Measurements from ENCODE around the gene FAM185A. TPM values are rescaled to one million over a fixed set of nuclear protein-coding genes. Genes with fewer than 3 reads are reported as not detected.

The FAM185A gene
- total RNA-seq, 4 donors from 2014 or later, result 7.1 to 16.1 (median 11.7) TPM

GRCh38 chr7:102823390-102824119, 74.8 kb downstream of the FAM185A start:
- no peak for TF ChIP-seq CTCF (IDR thresholded peaks at IDR 0.05)
- DNase-seq (ENCODE audit: low spot score), result no peak
- ATAC-seq (ENCODE audit: low FRiP score), result no peak

DNA sequence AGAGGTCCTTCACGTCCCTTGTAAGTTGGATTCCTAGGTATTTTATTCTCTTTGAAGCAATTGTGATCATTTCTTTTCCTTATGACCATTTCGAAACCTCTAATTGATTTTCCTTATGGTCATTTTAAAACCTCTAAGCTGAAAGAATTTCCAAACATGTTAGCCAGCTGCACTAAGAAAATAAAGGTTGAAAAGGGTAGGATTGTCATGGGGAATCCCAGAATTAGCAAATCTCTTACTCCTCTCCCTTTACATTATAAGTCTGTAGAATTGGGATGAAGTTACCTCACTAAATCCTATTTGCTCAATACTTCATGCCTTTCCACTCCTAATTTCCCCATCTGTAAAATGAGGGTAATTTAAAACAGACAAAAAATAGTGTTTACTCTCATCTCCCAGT, 79.5 kb downstream of the FAM185A start:
- no peak for TF ChIP-seq CTCF (IDR thresholded peaks at IDR 0.05)
- DNase-seq (ENCODE audit: low spot score) (no peak), ATAC-seq (ENCODE audit: low FRiP score) (no peak)

DNA sequence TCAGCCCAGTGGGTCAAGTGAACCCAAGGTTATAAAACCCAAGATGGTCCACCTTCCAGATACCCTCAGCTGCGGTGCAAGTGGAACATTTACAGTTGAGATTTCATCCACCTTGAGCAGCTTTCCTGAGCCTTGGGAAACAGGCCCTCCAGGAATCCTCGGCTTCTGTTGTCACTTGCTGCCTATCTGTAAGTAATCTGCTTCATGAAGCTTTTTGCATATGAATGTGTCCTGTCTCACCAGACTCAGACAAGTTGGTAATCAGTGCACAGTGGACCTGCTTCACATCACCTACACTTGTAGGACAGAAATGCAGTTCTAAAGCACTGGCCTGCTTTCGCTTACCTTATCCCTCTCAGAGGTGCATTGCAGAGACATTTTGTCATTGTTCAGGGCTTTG, 80.3 kb downstream of the FAM185A start:
- no peak for DNase-seq (ENCODE audit: low spot score)
- no peak for TF ChIP-seq CTCF (IDR thresholded peaks at IDR 0.05)
- ATAC-seq (ENCODE audit: low FRiP score), result no peak

DNA sequence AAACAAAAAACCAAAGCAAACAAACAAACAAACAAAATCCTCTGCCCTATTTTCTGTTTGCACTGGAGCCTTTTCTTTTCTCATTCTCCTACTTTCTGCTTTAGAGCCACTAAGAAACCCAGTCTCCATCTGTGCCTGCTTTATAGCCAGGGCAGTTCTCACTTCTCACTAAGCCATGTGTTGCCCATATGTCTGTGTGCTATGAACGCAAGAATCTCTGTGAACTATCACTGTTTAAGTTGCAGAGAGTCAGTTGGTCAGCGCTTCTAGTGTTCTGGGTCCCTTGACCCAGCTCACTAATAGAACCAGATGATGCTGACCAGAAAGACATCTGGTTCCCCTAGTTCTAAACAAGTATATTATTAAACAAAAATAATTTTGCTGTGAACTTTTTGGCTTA, 81.4 kb downstream of the FAM185A start:
- TF ChIP-seq CTCF (IDR thresholded peaks at IDR 0.05), result no peak
- DNase-seq (ENCODE audit: low spot score) (no peak), ATAC-seq (ENCODE audit: low FRiP score) (no peak)

GRCh38 chr7:102832674-102833073, 83.9 kb downstream of the FAM185A start:
- no peak for TF ChIP-seq CTCF (IDR thresholded peaks at IDR 0.05)
- ATAC-seq (ENCODE audit: low FRiP score) (no peak), DNase-seq (ENCODE audit: low spot score) (no peak)

GRCh38 chr7:102833343-102833742, 84.5 kb downstream of the FAM185A start:
- DNase-seq (ENCODE audit: low spot score) (no peak), ATAC-seq (ENCODE audit: low FRiP score) (no peak)
- TF ChIP-seq CTCF (IDR thresholded peaks at IDR 0.05), result no peak

- DNase-seq (ENCODE audit: low spot score) (no peak), ATAC-seq (ENCODE audit: low FRiP score) (no peak)
- no peak for TF ChIP-seq CTCF (IDR thresholded peaks at IDR 0.05)
Measured at GRCh38 chr7:102834466-102834865, 85.7 kb downstream of the FAM185A start.

All from omental fat pad (tissue), 4 donors.